NCI-H1930 (cell line): Measurements from ENCODE around the gene CSMD2.

Experiments
- DNase-seq, 2 experiments: peaks; one replicate each; lab custom pipeline; 2025; lab: John Stamatoyannopoulos, UW

Gene CSMD2

DNA sequence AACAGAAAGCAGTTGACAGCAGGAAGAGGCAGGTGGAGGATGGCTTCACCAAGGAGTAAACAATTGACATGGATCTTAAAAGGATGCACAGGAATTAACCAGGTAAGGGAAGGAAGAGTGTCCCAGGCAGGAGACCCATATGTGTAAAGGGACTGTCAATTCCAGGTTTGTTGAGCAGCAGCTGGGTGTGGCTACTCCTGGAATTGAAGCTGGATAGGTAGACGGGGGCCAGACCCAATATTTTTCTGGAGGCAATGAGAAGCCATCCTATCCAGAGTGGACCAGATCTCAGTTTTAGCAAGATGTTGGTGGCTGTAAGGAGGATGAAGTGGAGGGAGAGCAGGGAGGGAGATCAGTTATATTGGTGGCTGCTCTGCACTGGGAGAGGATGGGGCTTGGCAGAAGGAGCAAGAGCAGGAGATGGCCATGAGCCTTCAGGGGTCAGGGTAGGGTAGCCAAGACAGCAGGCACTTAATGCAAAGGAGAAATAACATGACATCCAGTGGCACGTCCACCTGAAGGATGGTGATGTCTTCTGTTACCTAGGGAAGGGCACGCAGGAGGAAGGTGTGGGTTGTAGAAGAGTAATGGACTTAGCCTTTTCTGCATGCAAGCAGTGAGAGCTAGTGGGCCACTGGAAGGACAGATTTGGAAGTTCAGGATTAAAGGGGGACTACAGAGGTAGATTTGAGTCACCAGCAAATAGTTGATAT lies 447.9 kb downstream of the CSMD2 start:
- DNase-seq, result no peak

GRCh38 chr1:33715195-33715811 lies 449.7 kb downstream of the CSMD2 start:
- DNase-seq, result no peak

- DNase-seq, result no peak
Observed at GRCh38 chr1:33714421-33714820, 450.6 kb downstream of the CSMD2 start.

DNA sequence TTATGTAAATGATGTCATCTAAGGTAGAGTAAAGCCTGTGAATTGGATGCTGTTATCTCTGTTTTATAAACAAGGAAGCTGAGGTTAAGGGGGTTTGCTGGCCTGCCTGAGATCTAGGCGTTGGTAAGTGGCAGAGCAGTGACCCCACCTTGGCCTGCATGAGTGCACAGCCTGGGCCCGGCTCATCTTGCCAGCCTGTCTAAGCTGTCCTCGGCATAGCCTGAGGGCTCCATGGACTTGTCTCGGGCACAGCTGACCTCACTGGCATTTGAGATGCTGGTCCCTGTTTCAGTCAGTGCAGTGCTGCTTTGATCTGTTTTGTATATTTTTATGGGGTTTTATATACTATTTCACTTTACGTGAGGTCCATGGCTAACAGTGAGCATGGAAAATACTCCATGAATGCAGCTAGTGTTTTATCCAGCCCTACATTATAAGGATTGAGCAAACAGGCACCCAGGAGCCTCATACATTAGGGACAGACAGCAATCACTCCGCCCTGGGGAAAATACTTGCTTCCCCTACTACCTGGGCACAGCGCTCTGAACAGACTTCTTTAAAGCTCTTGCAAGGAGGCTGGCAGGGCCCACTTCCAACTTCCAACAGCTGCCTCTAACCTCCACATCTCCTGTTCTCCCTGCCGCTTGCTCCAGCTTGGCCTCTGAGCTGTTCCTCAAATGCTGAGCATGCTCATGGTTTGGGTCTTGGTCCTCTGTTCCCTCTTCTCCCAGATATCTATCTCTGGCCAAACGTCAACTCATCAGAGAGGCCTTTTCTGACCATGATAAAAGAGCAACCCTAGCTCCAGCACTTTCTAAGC lies 451.8 kb downstream of the CSMD2 start:
- no peak for DNase-seq

- DNase-seq, result no peak
Observed at GRCh38 chr1:33712186-33712585, 452.8 kb downstream of the CSMD2 start.

DNA sequence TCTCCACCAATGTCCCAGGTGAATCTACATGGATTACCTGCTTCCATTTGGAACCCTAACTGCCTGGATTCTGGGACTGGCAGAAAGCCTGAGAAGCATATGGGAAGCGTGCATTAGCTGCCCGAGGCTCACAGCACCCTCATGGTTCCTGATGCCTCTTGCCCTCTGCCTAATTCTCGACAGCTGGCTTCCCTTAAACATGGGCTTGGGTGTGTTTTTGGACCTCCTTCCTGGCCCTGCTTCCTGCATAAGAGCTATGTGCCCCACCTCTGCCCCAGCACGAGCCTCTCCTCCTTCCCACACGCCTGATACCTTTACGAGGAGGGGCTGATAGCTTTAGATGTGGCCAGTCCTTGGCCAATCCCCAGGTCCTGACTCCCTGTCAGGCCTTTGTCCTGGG lies 453.5 kb downstream of the CSMD2 start:
- DNase-seq, result no peak

DNA sequence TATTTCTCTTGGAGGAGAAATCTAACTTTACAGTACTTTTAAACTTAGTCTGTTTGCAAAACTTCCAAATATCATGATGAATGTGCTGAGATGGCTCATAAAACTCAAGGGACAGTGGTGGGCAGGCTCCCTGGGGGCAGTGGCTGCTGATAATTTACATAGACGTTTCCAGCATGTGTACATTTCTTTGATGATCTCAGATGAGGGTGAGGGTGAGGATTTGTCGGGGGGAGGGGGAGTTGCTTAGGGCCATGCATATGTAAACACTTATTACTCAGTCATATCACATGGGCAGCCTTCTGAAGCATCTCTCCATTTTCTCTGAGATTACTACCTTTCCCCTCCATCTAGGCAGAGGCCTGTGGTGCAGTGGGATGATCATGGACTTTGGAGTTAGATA lies 454.1 kb downstream of the CSMD2 start:
- no peak for DNase-seq

GRCh38 chr1:33709783-33710718 lies 455.0 kb downstream of the CSMD2 start:
- no peak for DNase-seq

- DNase-seq, result no peak
Observed at GRCh38 chr1:33709174-33709782, 455.8 kb downstream of the CSMD2 start.

DNA sequence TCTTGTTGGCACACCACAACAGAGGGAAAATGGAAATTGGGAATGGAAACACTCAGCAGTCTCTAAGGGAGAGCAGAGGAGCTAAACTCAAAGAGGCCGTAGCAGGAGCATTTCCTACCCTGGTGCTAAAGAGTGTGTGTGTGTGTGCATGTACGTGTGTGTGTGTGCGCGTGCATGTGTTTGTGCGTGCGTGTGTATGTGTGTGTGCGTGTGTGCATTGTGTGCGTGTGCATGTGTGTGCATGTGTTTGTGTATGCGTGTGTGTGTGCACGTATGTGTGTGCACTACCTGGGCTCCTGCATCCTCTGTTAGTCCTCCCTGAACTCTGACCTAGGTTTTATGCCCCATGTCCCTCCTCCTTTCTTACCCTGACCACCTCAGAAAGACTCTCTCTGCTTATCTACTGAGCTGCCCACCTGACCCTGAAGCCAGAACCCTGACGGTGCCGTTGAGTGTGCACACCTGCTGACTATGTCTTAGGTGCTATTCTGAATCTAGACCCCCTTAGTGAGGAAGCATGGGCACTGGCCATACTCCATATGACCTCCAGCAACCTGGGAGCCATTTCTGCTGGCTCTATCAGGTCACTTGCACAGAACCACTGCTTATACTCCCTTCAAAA lies 458.3 kb downstream of the CSMD2 start:
- no peak for DNase-seq

DNA sequence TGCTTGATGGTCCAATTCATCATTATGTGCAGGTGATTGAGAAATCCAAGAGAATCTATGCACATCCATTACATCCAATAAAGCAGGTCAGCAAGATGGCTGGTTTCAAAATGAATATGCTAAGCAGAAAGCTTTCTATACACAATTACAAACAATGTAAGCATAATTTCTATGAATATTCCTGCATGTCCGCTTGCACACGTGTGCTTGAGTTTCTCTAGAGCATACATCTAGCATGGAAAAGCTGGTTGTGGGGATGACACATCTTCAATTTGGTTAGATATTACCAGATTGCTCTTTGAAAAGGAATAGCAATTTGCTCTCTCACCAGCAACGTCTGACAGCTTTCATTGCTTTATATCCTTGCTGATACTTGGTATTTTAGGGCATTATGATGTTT lies 461.6 kb downstream of the CSMD2 start:
- DNase-seq, result no peak

DNA sequence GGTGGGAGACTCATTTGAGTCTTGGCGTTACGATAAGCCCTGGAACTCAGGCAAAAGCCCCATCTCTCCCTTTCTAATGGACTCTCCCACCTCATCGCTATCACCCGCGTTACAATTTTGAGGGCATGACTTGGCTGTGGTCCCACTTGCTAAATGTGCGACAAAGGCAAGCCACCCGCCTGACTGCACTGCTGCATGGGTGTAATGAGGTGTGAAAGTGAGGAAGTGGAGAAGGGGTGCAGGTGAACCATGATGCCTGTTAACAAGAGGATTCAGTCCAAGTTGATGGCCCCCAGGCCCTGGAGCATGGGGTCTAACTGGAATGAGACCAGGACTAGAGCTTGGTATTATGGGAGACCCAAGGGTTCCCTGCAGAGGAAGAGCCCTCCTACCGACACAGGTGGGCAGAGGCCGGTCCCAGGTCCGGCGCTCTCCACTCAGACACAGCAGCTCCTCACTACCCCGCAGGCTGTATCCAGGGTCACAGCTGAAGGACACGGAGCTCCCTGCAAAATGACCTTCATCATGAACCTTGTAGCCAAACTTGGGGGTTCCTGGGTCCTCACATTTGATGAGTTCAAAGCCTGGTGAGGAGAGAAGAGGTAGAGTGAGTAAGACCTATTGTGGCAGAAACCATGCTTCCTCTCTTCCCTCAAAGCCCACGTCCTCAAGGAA lies 466.5 kb downstream of the CSMD2 start:
- no peak for DNase-seq

- no peak for DNase-seq
Observed at GRCh38 chr1:33697816-33698215, 467.2 kb downstream of the CSMD2 start.

DNA sequence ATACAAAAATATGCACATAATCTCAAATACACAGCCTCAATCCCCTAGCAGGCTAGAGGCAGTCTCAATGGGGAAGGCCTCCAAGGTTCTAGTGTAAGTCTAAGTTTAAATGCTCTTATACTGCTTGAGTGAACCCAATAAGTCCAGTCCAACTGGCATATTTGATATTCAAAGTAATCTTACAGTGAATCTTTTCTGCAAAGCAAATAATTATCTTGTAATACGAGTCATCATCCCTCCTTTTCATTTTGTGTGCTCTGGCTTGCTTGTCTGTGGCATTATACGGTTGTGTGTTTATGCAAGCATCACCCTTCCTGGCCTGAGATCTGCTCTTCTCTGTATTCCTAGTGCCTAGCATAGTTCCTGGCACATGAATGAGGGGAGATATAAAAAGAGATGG lies 468.1 kb downstream of the CSMD2 start:
- no peak for DNase-seq

DNA sequence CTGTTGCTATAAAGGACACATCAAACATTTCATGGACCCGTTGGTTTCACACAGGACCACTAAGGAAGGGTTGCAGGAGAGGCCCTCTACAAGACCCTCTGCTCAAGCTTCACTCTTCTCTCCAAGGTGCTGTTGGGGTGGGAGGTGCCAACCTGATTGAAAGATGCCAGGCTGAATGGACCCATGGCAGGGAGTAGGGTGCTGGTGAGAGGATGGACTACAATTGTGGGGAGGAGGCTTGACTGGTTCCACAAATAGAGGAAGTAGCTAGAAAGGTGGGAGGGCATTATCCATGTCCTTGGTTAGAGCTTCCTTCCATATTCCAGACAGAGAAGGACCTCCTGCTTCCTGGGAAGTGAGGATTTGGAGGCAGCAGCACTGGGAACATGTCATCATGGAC lies 468.7 kb downstream of the CSMD2 start:
- no peak for DNase-seq

DNA sequence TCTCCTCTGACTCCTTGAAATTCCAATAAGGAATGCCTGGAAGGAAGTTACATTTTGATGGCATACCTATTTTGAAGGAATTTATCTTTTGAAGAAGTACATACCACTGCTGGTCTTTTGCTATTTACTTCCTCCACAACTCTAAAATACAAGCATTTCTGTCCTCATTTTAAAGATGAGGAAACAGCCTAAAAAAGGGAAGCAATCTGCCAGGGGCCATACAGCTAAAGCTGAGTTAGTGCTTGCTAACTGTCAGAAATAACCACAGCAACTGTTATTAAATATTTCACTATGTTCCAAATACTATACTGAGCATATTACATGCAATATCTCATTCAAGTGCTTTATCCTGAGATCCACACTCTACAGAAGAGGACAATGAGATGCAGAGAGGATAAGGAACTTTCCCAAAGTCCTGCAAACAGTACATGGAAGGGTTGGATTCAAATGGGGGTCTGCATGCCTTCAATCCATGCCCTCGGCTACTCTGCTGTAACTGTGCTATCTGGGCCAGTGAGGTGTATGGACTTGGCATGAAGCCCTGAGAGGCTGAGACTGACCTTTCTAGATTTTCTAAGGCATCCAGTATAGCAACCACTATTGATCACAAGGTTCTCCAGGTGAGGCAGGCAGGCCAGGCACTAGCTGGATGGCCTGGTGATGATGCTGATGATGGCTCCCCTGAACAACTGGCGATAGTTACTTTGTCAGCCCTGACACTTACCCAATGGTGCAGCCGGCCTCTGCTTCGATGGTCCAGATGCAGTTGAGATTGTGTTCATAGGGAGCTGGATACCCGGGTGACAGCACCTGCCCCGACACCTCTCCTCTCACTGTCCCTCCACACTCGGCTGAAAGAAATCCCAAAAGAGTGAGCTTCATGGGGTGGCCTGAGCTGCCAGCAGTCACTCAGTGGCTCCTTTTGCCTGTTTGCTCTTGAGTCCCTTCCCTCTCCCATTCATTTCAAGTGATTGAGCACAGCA lies 472.5 kb downstream of the CSMD2 start:
- DNase-seq, result no peak

DNA sequence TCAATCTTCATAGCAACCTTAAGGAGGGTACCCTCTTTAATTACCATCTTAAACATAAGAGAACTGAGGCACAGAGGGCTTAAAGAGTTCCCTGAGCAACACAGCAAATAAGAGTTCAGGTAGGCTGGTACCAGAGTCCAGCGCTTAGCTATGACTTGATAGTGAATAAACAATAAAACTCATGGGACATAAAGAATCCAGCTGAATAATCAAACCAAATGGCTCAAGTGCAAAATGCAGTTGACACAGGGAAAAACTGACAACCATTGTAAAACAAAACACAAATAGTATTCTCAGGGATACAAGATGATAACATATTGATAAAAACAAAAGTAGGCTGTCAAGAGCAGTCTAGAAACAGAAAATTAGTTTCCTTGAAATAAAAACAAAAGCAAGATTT lies 478.0 kb downstream of the CSMD2 start:
- no peak for DNase-seq

DNA sequence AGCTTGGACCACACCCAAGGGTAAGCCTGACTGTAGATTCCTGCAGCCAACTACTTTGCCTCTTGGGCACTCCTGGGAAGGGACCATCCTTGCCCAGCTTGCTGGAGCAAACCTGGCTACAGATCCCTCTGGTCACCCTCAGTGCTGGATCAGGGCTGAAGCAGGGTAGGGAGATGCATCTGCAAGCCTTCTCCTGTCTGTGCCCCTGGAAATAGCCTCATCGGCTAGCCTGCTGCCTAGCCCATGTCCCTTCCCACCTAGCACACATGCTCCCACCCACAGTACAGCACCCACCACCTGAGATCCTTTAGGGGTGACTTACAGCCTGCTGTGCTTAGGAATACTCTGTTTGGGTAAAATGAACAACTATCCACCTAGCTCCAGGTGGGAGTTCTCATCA lies 478.5 kb downstream of the CSMD2 start:
- no peak for DNase-seq

- no peak for DNase-seq
Observed at GRCh38 chr1:33685256-33685655, 479.8 kb downstream of the CSMD2 start.
